ENCODE results near the gene RPL36A. TPM values are rescaled to one million over a fixed set of nuclear protein-coding genes. Genes with fewer than 3 reads are reported as not detected.

Gene RPL36A
- total and polyA plus RNA-seq, 2 donors (not counting 1 experiment from before 2014, with no cell fraction given): 156 to 2,759 TPM

- H3K27me3 ChIP-seq (replicated peaks in 1 of 4; ENCODE audit: control extremely low read depth in 1 of 4, control insufficient read depth in 3 of 4, insufficient read depth in 4 of 4, low read length in 3 of 4): no peaks in the 10 kb centered on the region
- peak overlapping the region; percentile 77 for H3K4me2 ChIP-seq (replicated peaks; ENCODE audit: low read depth, low read length, poor library complexity, severe bottlenecking)
- ChIA-PET POLR2A (interaction anchor here (1.0 to 1.9 kb wide), 2 partner anchors 16 to 17 kb away, joined by 3 to 7 read pairs; partner anchors contain the start of gene RPL36A), CTCF (no interaction called here)
- intact Hi-C loops (cut with micrococcal nuclease): loop anchor here (5.0 kb wide), 2 partner anchors 355 to 1245 kb away; partner anchors contain the start of genes GPRASP1 and TRMT2B
- no peaks in the 10 kb centered on the region for H3K27me3 Mint-ChIP-seq
- no peaks in the 10 kb centered on the region for H3K9me3 Mint-ChIP-seq (ENCODE audit: insufficient read depth)
- no peak for TF ChIP-seq EZH2 (IDR thresholded peaks at IDR 0.05; ENCODE audit: borderline replicate concordance, insufficient read depth, low read depth, low read length, poor library complexity, severe bottlenecking)
- H3K79me2 ChIP-seq (ENCODE audit: control insufficient read depth, insufficient read depth, low read length): peaks cover 53% of the 10 kb centered on the region
- H2AFZ ChIP-seq (ENCODE audit: insufficient read depth, low read depth, low read length, poor library complexity, severe bottlenecking): peak overlapping the region; percentile 60
- H3K4me1 ChIP-seq (ENCODE audit: control insufficient read depth in 2 of 2, insufficient read depth in 2 of 2, low read length in 2 of 2): peaks cover 23 to 29% of the 10 kb centered on the region in 2 donors
- peak overlapping the region; percentile 96 to 98 for H3K27ac ChIP-seq (ENCODE audit: low read length in 2 of 2)
- 0% methylated on average over 6 of the region's 15 CpGs for WGBS (ENCODE audit: insufficient coverage)
- peak overlapping the region; percentile 87 for H3K9ac ChIP-seq (ENCODE audit: low read length)
- H3K9me3 ChIP-seq (ENCODE audit: control extremely low read depth in 1 of 3, control insufficient read depth in 2 of 3, insufficient read depth in 1 of 3, low read length in 2 of 3): no peaks in the 10 kb centered on the region
- peak overlapping the region; percentile 28 to 89 (median 84) for H3K4me3 ChIP-seq (ENCODE audit: control extremely low read depth in 1 of 5, extremely low read depth in 1 of 5, insufficient read depth in 1 of 5, low read depth in 2 of 5, low read length in 4 of 5)
- peaks cover 0 to 10% of the 10 kb centered on the region in 2 experiments for H3K36me3 ChIP-seq (replicated peaks in 1 of 2; ENCODE audit: control extremely low read depth in 1 of 2, control insufficient read depth in 1 of 2, extremely low read depth in 1 of 2, insufficient read depth in 2 of 2, low read length in 1 of 2)
- ATAC-seq (ENCODE audit: low read depth): no peak
- peak; percentile 45 for DNase-seq
- no peaks in the 10 kb centered on the region for H4K20me1 ChIP-seq (ENCODE audit: control insufficient read depth, insufficient read depth, low read length, poor library complexity, severe bottlenecking)
- H3K27ac Mint-ChIP-seq: peak overlapping the region; percentile 100
- H3K4me3 Mint-ChIP-seq: peak overlapping the region; percentile 99
- peaks cover 31% of the 10 kb centered on the region for H3K4me1 Mint-ChIP-seq
Measured at GRCh38 chrX:101407167-101407747, 16.4 kb downstream of the RPL36A start.

DNA sequence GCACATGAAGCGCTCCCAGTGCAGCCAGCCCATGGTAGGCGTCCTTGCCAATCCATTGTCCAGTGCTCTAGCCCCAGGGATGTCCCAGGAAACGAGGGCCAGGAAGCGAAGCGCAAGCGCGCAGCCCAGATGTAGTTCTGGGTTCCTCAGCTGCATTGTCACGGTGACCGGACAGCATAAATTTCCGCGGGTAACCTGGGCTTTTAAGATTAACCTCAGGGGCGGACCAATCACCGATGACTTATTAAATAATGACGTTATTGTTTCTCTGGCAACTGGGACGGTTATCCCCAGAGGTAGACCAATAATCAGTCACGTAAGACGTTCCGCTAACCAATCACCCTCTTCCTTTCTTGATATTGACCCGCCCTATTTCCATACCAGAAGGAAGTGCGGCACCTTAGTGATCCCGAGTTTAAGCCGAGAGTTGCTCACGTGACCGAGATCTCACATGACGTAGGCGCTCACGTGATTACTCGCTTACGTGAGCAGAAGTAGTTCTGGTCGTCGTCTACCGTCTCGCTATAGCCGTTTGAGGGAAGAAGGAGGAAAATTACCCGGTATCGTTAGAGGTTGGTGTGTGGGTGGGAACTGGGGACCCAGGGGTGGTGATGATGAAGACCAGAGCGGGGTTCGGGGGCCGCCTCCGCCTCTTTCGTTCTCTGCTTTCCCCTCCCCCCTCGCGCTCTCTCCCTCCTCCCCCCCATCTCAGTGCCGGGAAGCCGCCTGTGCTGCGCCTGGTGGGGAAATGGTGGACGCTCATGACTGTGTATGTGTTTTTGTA is 17.1 kb downstream of the RPL36A start, which contains the start of the genes GLA and HNRNPH2:
Gene GLA, minus strand, starts transcription at position 178 of the 784 bp plus-strand sequence. Its CDS starts 22 bp downstream, at position 156.
Gene HNRNPH2, plus strand, starts transcription at position 475 of the 784 bp plus-strand sequence. CDS start 3,767 bp downstream, outside the sequence.
- POLR2A ChIA-PET: interaction anchor here (0.6 to 1.9 kb wide), 3 partner anchors 10 to 18 kb away, joined by 3 to 7 read pairs (median 3); partner anchors contain the start of gene RPL36A
- CTCF ChIA-PET: no interaction called here
- peaks cover 38% of the 10 kb centered on the region for H3K4me1 Mint-ChIP-seq

More for the DNA sequence above, 17.1 kb downstream of the RPL36A start, which contains the start of the genes GLA and HNRNPH2:
- Histone ChIP-seq H3K79me2 (ENCODE audit: control insufficient read depth, insufficient read depth, low read length) (peaks cover 59% of the 10 kb centered on the region), H3K27ac (ENCODE audit: low read length in 2 of 2) (peak within 1 kb of the TSS; percentile 96 to 98), H3K9ac (ENCODE audit: low read length) (peak within 1 kb of the TSS; percentile 87), H4K20me1 (ENCODE audit: control insufficient read depth, insufficient read depth, low read length, poor library complexity, severe bottlenecking) (no peaks in the 10 kb centered on the region), H2AFZ (ENCODE audit: insufficient read depth, low read depth, low read length, poor library complexity, severe bottlenecking) (peak within 1 kb of the TSS; percentile 60), H3K27me3 (replicated peaks in 1 of 4; ENCODE audit: control extremely low read depth in 1 of 4, control insufficient read depth in 3 of 4, insufficient read depth in 4 of 4, low read length in 3 of 4) (no peaks in the 10 kb centered on the region), H3K9me3 (ENCODE audit: control extremely low read depth in 1 of 3, control insufficient read depth in 2 of 3, insufficient read depth in 1 of 3, low read length in 2 of 3) (no peaks in the 10 kb centered on the region), H3K4me2 (replicated peaks; ENCODE audit: low read depth, low read length, poor library complexity, severe bottlenecking) (peak within 1 kb of the TSS; percentile 77), H3K4me3 (ENCODE audit: control extremely low read depth in 1 of 5, extremely low read depth in 1 of 5, insufficient read depth in 1 of 5, low read depth in 2 of 5, low read length in 4 of 5) (peak within 1 kb of the TSS; percentile 68 to 89 (median 84)), H3K36me3 (replicated peaks in 1 of 2; ENCODE audit: control extremely low read depth in 1 of 2, control insufficient read depth in 1 of 2, extremely low read depth in 1 of 2, insufficient read depth in 2 of 2, low read length in 1 of 2) (peaks cover 0 to 17% of the 10 kb centered on the region in 2 experiments), H3K4me1 (ENCODE audit: control insufficient read depth in 2 of 2, insufficient read depth in 2 of 2, low read length in 2 of 2) (peaks cover 29 to 34% of the 10 kb centered on the region in 2 donors)
- Mint-ChIP-seq H3K27ac (peak within 1 kb of the TSS; percentile 100), H3K4me3 (peak within 1 kb of the TSS; percentile 99), H3K27me3 (no peaks in the 10 kb centered on the region), H3K9me3 (ENCODE audit: insufficient read depth) (no peaks in the 10 kb centered on the region)
- TF ChIP-seq EZH2 (IDR thresholded peaks at IDR 0.05; ENCODE audit: borderline replicate concordance, insufficient read depth, low read depth, low read length, poor library complexity, severe bottlenecking) (no peak), CTCF (IDR thresholded peaks at IDR 0.05) (no peak)
- intact Hi-C loops (cut with micrococcal nuclease): loop anchor here (1.0 to 5.0 kb wide), 5 partner anchors 17 to 1244 kb away; partner anchors contain the start of genes GPRASP1, RPL36A, TIMM8A and TRMT2B
- ATAC-seq (ENCODE audit: low read depth) (peak; percentile 83), DNase-seq (peak; percentile 97)
- WGBS (ENCODE audit: insufficient coverage): 0% methylated on average over 7 of the region's 47 CpGs

Measured in B cell (primary cell).